Esophagus muscularis mucosa (tissue), 4 donors: Measurements from ENCODE around the gene D2HGDH.

Experiments used
- EP300 ChIP-seq: sonication (generic); formaldehyde crosslinking; IDR thresholded peaks from one replicate; pipeline ENCODE4 v1.6.1; 2017; ENCODE audit warnings: antibody characterized with exemption
- POLR2A ChIP-seq: fragments of 450-650 bp; IDR thresholded peaks from one replicate; pipeline ENCODE4 v1.6.1; 2017; ENCODE audit warnings: antibody characterized with exemption, moderate library complexity, mild to moderate bottlenecking, low read depth
- POLR2AphosphoS5 ChIP-seq, 2 donors: sonication (generic); formaldehyde crosslinking; IDR thresholded peaks; one replicate each; pipeline ENCODE4 v1.6.1; 2017; ENCODE audit warnings: antibody characterized with exemption in 2 of 2
- TF ChIP-seq, protein P1 (sequence below), 3 experiments: fragments of 200-600 bp in 2 of 3; fragments of 450-650 bp in 1 of 3; sonication (generic) in 2 of 3; IDR thresholded peaks; one replicate each; pipeline ENCODE4 v1.5.1; 2017 to 2019; ENCODE audit warnings: antibody characterized with exemption in 3 of 3, mild to moderate bottlenecking in 2 of 3, moderate library complexity in 1 of 3

DNA sequence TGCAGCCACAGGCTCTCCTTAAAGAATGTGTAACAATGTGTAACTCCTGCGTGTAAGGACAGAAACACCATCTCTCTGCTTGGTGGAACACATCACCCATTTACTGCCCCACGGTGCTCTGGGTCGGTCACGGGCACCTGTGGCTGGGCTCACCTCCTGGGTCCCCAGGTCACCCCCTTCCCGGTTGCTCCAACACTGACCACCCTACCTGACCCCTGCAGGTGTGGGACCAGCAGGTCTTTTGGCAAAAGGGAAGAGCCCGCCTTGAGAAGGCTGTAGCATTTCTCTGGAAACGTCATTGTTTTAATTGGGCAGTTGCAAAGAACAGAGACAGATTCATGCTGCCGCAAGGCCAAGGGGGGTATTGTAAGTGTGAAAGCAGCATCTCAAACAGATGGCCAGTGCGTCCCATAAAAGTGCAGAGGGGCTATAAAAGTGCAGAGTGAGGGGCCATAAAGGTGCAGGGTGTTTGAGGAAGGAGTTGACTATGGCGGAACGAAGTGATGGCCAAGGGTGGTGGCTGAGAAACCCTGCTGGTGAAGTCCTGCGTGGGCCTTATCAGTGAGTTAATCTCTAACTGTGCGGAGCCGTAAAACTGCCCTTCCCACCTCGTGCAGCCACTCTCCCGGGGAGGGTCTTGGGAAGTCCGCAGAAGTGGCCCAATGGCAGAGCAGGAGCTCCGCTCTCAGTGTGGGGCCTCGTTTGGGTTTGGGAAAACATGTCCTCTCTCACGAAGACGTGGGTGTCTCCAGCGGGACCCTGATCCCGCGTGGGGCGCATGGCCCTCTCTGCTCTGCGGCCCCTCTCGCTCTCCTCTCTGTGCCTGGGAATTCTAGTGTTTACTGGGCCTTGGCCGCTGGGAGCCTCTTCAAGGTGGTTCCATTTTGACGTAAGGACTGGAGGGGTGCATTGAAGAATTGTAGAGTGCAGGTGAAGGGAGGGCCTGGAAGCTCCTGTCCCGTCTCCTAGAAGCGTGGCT is 60.9 kb downstream of the D2HGDH start:
- TF ChIP-seq, protein P1, sequence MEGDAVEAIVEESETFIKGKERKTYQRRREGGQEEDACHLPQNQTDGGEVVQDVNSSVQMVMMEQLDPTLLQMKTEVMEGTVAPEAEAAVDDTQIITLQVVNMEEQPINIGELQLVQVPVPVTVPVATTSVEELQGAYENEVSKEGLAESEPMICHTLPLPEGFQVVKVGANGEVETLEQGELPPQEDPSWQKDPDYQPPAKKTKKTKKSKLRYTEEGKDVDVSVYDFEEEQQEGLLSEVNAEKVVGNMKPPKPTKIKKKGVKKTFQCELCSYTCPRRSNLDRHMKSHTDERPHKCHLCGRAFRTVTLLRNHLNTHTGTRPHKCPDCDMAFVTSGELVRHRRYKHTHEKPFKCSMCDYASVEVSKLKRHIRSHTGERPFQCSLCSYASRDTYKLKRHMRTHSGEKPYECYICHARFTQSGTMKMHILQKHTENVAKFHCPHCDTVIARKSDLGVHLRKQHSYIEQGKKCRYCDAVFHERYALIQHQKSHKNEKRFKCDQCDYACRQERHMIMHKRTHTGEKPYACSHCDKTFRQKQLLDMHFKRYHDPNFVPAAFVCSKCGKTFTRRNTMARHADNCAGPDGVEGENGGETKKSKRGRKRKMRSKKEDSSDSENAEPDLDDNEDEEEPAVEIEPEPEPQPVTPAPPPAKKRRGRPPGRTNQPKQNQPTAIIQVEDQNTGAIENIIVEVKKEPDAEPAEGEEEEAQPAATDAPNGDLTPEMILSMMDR (IDR thresholded peaks at IDR 0.05): no peak
- no peak for TF ChIP-seq EP300
- no peak for TF ChIP-seq POLR2AphosphoS5 (IDR thresholded peaks at IDR 0.05)
- TF ChIP-seq POLR2A: no peak
